Prostate gland (tissue), 2 donors: ENCODE results near the gene FKBP10. TPM values are rescaled to one million over a fixed set of nuclear protein-coding genes. Genes with fewer than 3 reads are reported as not detected.

Experiments used
- DNase-seq: peaks from one replicate; pipeline ENCODE4 v3.0.0-alpha.2; 2019; ENCODE audit warnings: low spot score
- H3K27ac ChIP-seq, 2 donors: fragments of 200-600 bp; sonication (generic); 2 replicates each; pipeline ENCODE4 v1.5.1; 2017 to 2019
- H3K27me3 ChIP-seq: fragments of 200-600 bp; sonication (generic); replicated peaks from 2 replicates; pipeline ENCODE4 v1.5.1; 2019; ENCODE audit not compliant: insufficient read depth
- H3K36me3 ChIP-seq, 2 donors: fragments of 200-600 bp; sonication (generic); 1 replicate in 1 of 2; 2 replicates in 1 of 2; pipeline versions ENCODE4 v1.5.1 to v1.8.1; 2017 to 2019
- H3K4me1 ChIP-seq: fragments of 200-600 bp; sonication (generic); replicated peaks from 2 replicates; pipeline ENCODE4 v1.5.1; 2019
- H3K4me3 ChIP-seq, 2 donors: fragments of 200-600 bp; sonication (generic); 2 replicates each; pipeline ENCODE4 v1.5.1; 2017 to 2019
- H3K9me3 ChIP-seq: fragments of 200-600 bp; sonication (generic); 2 replicates; pipeline ENCODE4 v1.5.1; 2017
- CTCF ChIP-seq, 4 experiments: fragments of 200-600 bp in 2 of 4; fragments of 450-650 bp in 2 of 4; sonication (generic) in 2 of 4; IDR thresholded peaks; 1 replicate in 3 of 4; 2 replicates in 1 of 4; pipeline ENCODE4 v1.5.1; 2016 to 2019; ENCODE audit warnings: antibody characterized with exemption in 4 of 4, mild to moderate bottlenecking in 2 of 4, moderate library complexity in 2 of 4
- POLR2A ChIP-seq: fragments of 450-650 bp; IDR thresholded peaks from one replicate; pipeline ENCODE4 v1.6.1; 2016; ENCODE audit warnings: antibody characterized with exemption, mild to moderate bottlenecking
- POLR2AphosphoS5 ChIP-seq: sonication (generic); formaldehyde crosslinking; IDR thresholded peaks from one replicate; pipeline ENCODE4 v1.6.1; 2017; ENCODE audit warnings: antibody characterized with exemption
- WGBS: methylation state at CpG from one replicate; pipeline ENCODE4 v1.1.5; 2018; 5-methylcytosine and 5-hydroxymethylcytosine counted together
- intact Hi-C: fragments of 100-400 bp; cut with DNase I; formaldehyde crosslinking; loops from one replicate; pipeline ENCODE4 v1.14.2; 2022
- total RNA-seq, 2 donors: library from RNA; depleted of rRNA; stranded (reverse); fragments of >200 nt; gene quantifications; one replicate each; pipeline ENCODE4 v1.1.0, GENCODE V29; 2016

Gene FKBP10
- total RNA-seq, 2 donors from 2014 or later: 24.5 to 50.2 TPM

DNA sequence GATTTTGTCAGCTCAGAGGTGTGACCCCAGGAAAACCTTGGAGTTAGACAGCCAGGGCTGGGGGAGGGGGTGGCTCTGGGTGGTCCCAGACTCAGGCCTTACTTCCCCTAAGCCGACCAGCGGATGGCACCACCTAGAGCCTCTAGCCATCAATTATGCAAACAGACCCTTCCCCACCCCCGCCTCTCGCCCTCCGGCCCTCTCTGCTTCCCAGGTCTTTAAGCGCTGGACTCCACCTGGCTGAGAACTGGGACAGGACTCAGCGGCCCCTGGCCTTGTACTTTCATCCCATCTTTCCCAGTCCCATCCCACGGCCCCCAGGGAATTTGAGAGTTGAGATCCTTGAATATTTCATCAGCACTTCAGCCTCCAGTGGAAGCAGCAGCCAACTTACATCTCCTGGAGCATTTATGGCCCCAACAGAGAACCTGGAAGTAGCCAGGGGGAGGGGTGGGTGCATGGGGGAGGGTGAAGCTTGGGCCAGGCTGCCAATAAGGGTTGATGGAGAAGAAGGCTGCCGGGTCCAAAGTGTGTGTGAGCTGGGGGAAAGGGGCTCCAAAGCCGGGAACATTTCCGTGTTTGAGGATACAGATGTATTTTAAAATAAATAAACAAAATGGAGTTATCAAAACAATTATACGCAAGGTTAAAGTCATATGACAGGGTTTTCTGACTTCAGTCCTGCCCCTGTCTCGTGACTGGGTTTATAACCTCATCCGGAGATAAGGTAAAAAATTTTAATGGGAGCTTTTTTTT is 18.8 kb upstream of the FKBP10 start:
- Histone ChIP-seq H3K4me3 (no peak overlapping the region), H3K36me3 (no peaks in the 10 kb centered on the region), H3K4me1 (no peaks in the 10 kb centered on the region), H3K27me3 (no peaks in the 10 kb centered on the region), H3K9me3 (no peaks in the 10 kb centered on the region), H3K27ac (peak overlapping the region; percentile 54 to 57)
- no peak for TF ChIP-seq POLR2A
- no peak for TF ChIP-seq CTCF (IDR thresholded peaks at IDR 0.05)
- TF ChIP-seq POLR2AphosphoS5: no peak
- no peak for DNase-seq
- WGBS: 71% methylated on average over 14 of the region's 14 CpGs
- intact Hi-C loops: no loop called here

- Histone ChIP-seq H3K27me3 (no peaks in the 10 kb centered on the region), H3K36me3 (no peaks in the 10 kb centered on the region), H3K4me1 (no peaks in the 10 kb centered on the region), H3K4me3 (no peak overlapping the region), H3K9me3 (no peaks in the 10 kb centered on the region), H3K27ac (no peak overlapping the region)
- TF ChIP-seq POLR2A (no peak), POLR2AphosphoS5 (no peak), CTCF (IDR thresholded peaks at IDR 0.05) (no peak)
- DNase-seq: no peak
- intact Hi-C loops: no loop called here
- 100% methylated on average over 5 of the region's 5 CpGs for WGBS
Observed at GRCh38 chr17:41794540-41794975, 18.2 kb upstream of the FKBP10 start.

- DNase-seq: no peak
- Histone ChIP-seq H3K36me3 (no peaks in the 10 kb centered on the region), H3K27ac (no peak overlapping the region), H3K4me3 (no peak overlapping the region), H3K4me1 (peaks cover 2% of the 10 kb centered on the region), H3K9me3 (no peaks in the 10 kb centered on the region), H3K27me3 (no peaks in the 10 kb centered on the region)
- no peak for TF ChIP-seq POLR2A
- no peak for TF ChIP-seq CTCF (IDR thresholded peaks at IDR 0.05)
- intact Hi-C loops: no loop called here
- 88% methylated on average over 10 of the region's 10 CpGs for WGBS
Observed at GRCh38 chr17:41796121-41796895, 16.5 kb upstream of the FKBP10 start.

- TF ChIP-seq CTCF (IDR thresholded peaks at IDR 0.05) (no peak), POLR2AphosphoS5 (no peak), POLR2A (no peak)
- Histone ChIP-seq H3K4me1 (peaks cover 4% of the 10 kb centered on the region), H3K9me3 (no peaks in the 10 kb centered on the region), H3K36me3 (no peaks in the 10 kb centered on the region), H3K4me3 (no peak overlapping the region), H3K27ac (no peak overlapping the region), H3K27me3 (no peaks in the 10 kb centered on the region)
- DNase-seq: no peak
- WGBS: 83% methylated on average over 3 of the region's 3 CpGs
- intact Hi-C loops: no loop called here
Observed at GRCh38 chr17:41797377-41797776, 15.4 kb upstream of the FKBP10 start.
